NOMO-1 treated with DMSO at 0.1 percent for 48 hours (cell line): ENCODE results near the gene TSEN2.
A peak's percentile ranks its signal among the peaks of the same experiment; 100 is the strongest.
"Not testable (repeated sequence)": the region's sequence is repeated elsewhere in the genome, so short reads cannot be mapped to it uniquely, and the experiment has no call there.

ENCODE experiments used
- DNase-seq: peaks from one replicate; lab custom pipeline; 2025; ENCODE audit not compliant: unreplicated experiment; lab: John Stamatoyannopoulos, UW

TSEN2 gene

DNA sequence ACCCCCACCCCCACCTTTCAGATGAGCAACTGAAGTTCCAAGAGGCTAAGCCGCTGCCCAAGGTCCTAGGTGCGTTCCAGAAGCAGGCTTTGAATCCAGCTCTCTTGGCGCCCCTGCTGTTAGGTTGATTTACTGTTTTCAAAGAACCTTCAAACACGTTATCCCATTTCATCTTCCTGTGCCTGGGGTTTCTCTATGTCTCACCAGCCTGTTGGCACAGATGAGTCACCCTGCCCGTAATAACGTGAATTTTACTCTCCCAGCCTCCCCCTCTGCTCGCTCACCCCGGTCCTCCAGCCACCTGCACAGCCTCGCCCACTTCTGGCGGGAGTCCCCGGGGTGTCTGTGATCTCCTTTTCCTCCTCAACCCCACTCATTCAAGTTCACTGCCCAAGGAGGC, 13.0 kb upstream of the TSEN2 start:
- DNase-seq, result peak; percentile 11

DNA sequence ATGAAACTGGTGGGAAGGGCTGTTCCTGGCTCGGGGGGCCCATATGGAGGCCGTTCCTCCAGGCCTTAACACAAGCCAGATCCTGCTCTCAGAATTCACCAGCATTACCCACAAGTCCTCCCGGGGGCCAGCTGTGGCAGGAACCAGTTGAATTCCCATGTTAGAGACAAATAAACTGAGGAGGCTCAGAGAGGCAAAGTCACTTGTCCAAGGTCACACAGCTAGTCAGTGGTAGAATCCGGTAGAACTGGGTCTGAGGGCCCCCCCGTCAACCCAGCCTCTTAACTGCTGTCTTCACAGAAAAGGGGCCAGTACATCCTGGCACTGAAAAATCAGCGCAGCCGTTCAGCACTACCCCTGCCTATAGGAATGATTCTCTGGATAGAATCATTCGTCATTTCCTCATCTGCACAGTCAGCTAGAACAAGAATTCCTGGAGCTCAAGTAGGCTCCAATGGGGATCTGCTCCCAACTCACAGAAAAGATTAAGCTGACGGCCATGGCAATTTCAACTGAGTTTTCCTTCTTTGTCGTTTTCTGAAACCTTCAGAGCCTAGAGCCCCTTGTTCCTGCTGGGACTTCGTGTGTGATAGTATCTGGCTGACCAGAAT, 12.2 kb upstream of the TSEN2 start:
- DNase-seq, result no peak

- DNase-seq, result no peak
Observed at GRCh38 chr3:12472796-12473195, 11.5 kb upstream of the TSEN2 start.

DNA sequence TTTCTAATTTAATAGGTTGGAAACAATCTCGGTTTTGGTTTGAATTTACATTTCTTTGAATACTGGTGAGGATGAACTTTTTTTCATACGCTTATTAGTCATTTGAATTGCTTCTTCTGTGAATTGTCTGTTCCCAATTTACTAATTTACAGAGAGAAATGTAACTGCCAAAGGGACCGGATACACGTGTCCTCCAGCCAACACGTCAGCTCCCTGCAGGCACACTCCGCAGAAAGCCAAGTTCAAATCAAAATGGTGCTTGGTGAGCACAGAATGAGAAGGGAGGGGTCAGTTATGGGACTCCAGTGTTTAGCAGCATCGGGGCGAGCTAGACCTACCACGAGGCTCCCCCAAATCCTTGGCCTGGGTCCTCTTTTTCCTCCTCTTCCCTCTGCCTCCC, 10.8 kb upstream of the TSEN2 start:
- DNase-seq, result no peak

GRCh38 chr3:12476238-12476897, 7.9 kb upstream of the TSEN2 start:
- DNase-seq, result no peak

- no peak for DNase-seq
Observed at GRCh38 chr3:12477256-12477655, 7.0 kb upstream of the TSEN2 start.

DNA sequence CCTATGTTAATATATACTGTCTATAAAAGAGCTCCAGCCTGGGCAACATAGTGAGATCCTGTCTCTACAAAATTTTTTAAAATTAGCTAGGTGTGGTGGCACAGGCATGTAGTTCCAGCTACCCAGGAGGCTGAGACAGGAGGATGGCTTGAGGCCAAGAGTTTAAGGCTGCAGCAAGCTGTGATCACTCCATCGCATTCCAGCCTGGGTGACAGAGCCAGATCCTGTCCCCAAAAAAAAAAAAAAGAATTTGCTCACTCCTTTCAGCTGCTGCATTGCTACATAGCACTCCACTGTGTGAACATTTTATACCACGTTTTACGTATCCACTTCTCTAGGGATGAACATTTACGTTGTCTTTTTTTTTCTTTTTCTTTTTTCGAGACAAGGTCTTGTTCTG, 6.0 kb upstream of the TSEN2 start:
- no peak for DNase-seq

- not testable (repeated sequence) for DNase-seq
Observed at GRCh38 chr3:12479198-12479597, 5.1 kb upstream of the TSEN2 start.

DNA sequence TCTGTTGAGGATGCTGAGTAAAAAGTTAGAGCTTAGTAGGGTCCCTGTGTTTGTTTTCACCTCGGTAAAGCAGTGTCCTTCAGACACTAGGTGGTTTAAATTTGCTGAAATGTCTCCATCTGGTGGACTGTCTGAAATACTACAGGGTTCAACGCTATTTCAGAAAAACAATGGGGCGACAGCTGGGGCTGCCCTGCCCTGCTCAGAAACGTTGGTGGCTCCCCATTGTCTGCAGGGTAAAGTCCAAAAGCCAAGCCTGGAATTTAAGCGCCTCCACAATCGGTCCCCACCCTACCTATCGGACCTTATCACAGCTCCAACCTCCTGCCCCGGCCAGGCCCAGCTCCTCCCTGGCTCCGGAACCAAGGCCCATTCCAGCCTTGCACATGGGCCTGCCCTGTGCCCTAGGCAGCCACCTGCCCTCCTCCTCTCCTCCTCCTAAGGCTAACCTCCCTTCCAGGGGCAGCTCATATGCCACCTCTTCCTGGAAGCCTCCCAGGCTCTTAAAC, 4.3 kb upstream of the TSEN2 start:
- DNase-seq, result peak; percentile 62

DNA sequence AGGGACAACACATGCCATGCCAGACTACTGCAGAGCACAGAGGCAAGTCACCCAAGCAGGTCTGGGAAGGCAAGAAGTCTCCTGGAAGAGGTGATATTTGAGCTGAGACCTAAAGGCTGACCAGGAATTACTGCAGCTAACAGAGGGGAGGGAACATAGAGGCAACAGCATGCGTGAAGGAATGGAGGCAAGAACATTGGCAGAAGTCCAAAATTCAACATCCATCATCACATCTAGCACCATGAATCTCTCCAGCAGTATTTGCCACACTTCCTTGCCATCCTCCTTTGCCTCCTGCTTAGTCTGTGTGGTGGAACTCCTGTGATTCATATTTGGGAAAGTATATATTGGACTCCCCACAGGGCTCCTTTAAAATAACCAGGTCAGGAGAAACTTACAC, 870 bp upstream of the TSEN2 start:
- DNase-seq, result peak; percentile 13

GRCh38 chr3:12483872-12484197, 445 bp upstream of the TSEN2 start:
- no peak for DNase-seq

GRCh38 chr3:12484983-12485327, 675 bp downstream of the TSEN2 start:
- DNase-seq, result no peak

- DNase-seq, result no peak
Observed at GRCh38 chr3:12486001-12486400, 1.7 kb downstream of the TSEN2 start.

DNA sequence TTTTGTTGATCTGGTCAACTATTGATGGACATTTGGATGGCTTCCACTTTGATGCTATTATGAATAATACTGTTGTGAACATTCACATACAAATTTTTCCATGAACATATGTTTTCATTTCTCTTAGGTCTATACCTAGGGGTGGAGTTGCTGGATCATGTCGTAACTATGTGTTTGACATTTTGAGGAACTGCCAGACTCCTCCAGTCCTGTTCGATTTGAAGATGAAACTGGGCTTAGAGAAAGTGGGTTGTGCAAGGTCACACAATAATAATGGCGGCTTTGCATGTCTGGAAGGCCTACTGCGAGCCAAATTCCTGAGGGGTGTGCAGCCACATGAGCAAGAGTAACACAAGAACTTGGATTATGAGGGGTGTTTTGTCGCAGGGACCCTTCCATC, 2.6 kb downstream of the TSEN2 start:
- DNase-seq, result peak; percentile 83

- no peak for DNase-seq
Observed at GRCh38 chr3:12487336-12487735, 3.1 kb downstream of the TSEN2 start.

- no peak for DNase-seq
Observed at GRCh38 chr3:12487786-12488185, 3.5 kb downstream of the TSEN2 start.

DNA sequence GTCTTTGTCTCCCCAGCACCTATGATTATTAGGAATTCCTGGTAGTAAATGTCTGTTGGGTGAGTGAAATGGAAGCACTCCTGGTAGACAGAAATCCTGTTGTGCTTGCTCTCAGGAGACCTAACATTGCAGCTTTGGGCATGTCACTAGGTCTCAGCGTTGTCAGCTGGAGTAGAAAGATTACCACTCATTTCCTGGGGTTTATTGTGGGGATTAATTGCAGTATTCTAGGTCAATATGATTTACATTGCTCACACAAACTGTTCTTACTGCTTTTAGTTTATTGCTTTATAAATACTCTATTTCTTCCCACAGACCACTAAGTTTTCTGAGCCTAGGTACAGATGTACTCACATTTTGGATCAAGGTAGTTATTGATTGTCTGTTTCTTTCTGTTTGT, 5.1 kb downstream of the TSEN2 start:
- no peak for DNase-seq

- DNase-seq, result no peak
Observed at GRCh38 chr3:12489832-12490231, 5.6 kb downstream of the TSEN2 start.

DNA sequence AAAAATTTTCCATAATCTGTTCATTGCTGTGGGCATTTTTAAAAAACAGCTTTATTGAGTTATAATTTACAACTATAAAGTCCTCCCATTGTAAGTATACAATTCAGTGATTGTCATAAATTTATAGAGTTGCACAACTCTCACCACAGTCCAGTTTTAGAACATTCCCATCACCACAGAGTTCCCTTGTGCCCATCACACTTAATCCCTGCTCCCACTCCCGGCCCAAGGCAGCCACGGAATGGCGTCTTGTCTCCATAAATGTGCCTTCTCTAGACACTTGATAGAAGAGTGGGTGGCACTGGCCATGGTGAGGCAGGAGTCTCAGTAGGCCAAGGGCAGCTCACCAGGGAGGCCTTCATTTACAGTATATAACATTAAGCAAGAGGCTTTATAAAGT, 6.3 kb downstream of the TSEN2 start:
- DNase-seq, result no peak

GRCh38 chr3:12495749-12496452, 11.6 kb downstream of the TSEN2 start:
- no peak for DNase-seq

GRCh38 chr3:12496453-12496761, 12.1 kb downstream of the TSEN2 start:
- DNase-seq, result no peak

GRCh38 chr3:12499474-12499873, 15.2 kb downstream of the TSEN2 start:
- no peak for DNase-seq
